PC-3 (cell line): ENCODE data around the gene POLR1D.
A peak's percentile ranks its signal among the peaks of the same experiment; 100 is the strongest.

Experiments
- EZH2phosphoT487 ChIP-seq: fragments of 300-600 bp; sonication (generic); IDR thresholded peaks from 2 replicates; pipeline ENCODE4 v1.6.1; 2018; ENCODE audit warnings: mild to moderate bottlenecking, antibody characterized with exemption, low read length, borderline replicate concordance
- TF ChIP-seq, protein P1 (sequence below): fragments of 300-600 bp; sonication (generic); conservative IDR thresholded peaks from 2 replicates; pipeline ENCODE4 v1.5.1; 2017; ENCODE audit warnings: antibody characterized with exemption, low read depth, mild to moderate bottlenecking, low read length

DNA sequence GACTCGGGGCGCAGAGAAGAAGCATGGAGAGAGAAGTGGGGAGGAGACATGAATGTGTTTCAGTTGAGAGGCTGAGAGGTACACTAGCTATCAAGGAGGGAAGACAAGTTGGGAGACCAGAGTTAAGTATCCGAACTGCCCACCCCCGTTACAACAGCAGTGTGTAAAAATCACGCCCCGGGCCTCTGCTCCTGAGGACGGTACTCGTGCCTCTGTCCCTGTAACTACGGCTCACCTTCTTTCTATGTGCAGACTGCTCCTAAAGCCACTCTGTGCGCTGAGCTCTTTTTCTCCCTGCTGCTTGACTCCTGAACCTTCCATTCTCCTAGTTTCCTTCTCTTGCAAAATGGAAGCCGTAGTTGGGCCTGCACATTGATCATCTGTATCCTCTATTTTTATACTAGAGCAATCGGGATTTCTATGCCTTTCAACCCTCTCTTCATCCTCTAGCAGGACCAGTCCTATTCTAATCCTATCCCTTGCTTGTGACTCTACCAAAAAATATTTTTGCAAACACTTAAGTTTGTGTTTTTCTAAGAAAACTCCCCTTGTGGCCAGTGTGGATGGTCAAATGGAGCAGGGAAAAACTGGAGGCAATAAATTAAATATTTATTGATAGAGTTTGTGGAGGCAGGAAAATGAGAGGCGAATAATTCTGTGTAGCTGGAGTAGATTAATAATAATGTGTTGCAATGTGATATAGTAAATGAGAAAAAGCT lies 569 bp downstream of the POLR1D start:
- TF ChIP-seq EZH2phosphoT487, result no peak
- TF ChIP-seq, protein P1, sequence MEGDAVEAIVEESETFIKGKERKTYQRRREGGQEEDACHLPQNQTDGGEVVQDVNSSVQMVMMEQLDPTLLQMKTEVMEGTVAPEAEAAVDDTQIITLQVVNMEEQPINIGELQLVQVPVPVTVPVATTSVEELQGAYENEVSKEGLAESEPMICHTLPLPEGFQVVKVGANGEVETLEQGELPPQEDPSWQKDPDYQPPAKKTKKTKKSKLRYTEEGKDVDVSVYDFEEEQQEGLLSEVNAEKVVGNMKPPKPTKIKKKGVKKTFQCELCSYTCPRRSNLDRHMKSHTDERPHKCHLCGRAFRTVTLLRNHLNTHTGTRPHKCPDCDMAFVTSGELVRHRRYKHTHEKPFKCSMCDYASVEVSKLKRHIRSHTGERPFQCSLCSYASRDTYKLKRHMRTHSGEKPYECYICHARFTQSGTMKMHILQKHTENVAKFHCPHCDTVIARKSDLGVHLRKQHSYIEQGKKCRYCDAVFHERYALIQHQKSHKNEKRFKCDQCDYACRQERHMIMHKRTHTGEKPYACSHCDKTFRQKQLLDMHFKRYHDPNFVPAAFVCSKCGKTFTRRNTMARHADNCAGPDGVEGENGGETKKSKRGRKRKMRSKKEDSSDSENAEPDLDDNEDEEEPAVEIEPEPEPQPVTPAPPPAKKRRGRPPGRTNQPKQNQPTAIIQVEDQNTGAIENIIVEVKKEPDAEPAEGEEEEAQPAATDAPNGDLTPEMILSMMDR, result peak; percentile 44; the same call in 1 of the 2 replicates
